ENCODE data around the gene ARHGAP35.

DNA sequence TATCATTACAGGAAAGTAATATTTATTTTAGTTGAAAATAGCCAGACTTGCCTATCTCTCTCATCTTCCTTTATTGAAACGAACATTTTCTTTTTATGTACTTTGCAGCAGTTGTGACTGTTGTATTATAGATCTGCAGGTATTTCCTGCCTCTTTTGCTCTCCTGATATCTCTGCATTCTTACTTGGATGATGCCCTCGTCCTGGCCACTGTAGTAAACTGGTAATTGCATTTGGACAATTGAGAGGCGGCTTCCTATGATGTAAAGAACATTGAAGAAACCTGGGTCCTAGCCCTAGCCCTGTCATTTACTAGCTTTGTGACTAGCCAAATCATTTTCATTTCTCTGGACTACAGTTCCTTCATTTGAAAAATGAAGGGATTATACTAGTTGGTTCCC is 6.4 kb downstream of the ARHGAP35 start:
- TF ChIP-seq, protein P1, sequence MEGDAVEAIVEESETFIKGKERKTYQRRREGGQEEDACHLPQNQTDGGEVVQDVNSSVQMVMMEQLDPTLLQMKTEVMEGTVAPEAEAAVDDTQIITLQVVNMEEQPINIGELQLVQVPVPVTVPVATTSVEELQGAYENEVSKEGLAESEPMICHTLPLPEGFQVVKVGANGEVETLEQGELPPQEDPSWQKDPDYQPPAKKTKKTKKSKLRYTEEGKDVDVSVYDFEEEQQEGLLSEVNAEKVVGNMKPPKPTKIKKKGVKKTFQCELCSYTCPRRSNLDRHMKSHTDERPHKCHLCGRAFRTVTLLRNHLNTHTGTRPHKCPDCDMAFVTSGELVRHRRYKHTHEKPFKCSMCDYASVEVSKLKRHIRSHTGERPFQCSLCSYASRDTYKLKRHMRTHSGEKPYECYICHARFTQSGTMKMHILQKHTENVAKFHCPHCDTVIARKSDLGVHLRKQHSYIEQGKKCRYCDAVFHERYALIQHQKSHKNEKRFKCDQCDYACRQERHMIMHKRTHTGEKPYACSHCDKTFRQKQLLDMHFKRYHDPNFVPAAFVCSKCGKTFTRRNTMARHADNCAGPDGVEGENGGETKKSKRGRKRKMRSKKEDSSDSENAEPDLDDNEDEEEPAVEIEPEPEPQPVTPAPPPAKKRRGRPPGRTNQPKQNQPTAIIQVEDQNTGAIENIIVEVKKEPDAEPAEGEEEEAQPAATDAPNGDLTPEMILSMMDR (IDR thresholded peaks at IDR 0.05): no peak
- no peak for TF ChIP-seq POLR2A (IDR thresholded peaks at IDR 0.05)
